HCT116 (cell line): ENCODE data around the gene TYW1B. TPM values are rescaled to one million over a fixed set of nuclear protein-coding genes. Genes with fewer than 3 reads are reported as not detected.
"Not testable (repeated sequence)": the region's sequence is repeated elsewhere in the genome, so short reads cannot be mapped to it uniquely, and the experiment has no call there.

Source experiments
- ATAC-seq: fragments of 200-7000 bp; cut with Tn5 transposase; 2 replicates; pipeline ENCODE4 v1.9.1; 2020; ENCODE audit warnings: mild to moderate bottlenecking, moderate library complexity
- BruUV-seq: library from RNA; stranded (reverse); fragments of 400-500 nt; replicated peaks from 2 replicates; lab custom pipeline; 2021; lab: Mats Ljungman, UMichigan
- CTCF ChIA-PET: fragments of 300-600 bp; sonication (Branson Sonifier 250); formaldehyde crosslinking; loops from one replicate; lab custom pipeline; 2021; ENCODE audit warnings: antibody characterized with exemption; lab: Charles Lee
- POLR2A ChIA-PET: fragments of 300-600, 350-600 bp; sonication (Branson Sonifier 250); formaldehyde crosslinking; loops from one replicate; lab custom pipeline; 2021; ENCODE audit warnings: antibody characterized with exemption; lab: Charles Lee
- RAD21 ChIA-PET, 2 experiments: fragments of 300-600 bp; sonication (Branson Sonifier 250); formaldehyde crosslinking; loops; one replicate each; lab custom pipeline; 2023; ENCODE audit warnings: low total read pairs in 2 of 2; ENCODE audit not compliant: uncharacterized antibody in 2 of 2, unreplicated experiment in 2 of 2, low non-redundant PET in 1 of 2; lab: Charles Lee
- DNase-seq: peaks from one replicate; pipeline ENCODE4 v3.0.0-alpha.2; 2010; ENCODE audit warnings: low read depth, low spot score
- H2AFZ ChIP-seq: fragments of 200-600 bp; shearing (Covaris generic), sonication (generic); 2 replicates; pipeline ENCODE4 v1.6.1; 2017; ENCODE audit warnings: low read depth, mixed run types, mixed read lengths, antibody characterized with exemption, low read length; ENCODE audit not compliant: poor library complexity, severe bottlenecking
- H3K27ac ChIP-seq: 2 replicates; pipeline ENCODE4 v1.5.1; 2012; ENCODE audit warnings: low read depth, low read length
- H3K27me3 ChIP-seq: fragments of 200-600 bp; sonication (generic); 2 replicates; pipeline ENCODE4 v1.6.1; 2016; ENCODE audit warnings: mixed run types, low read length, mixed read lengths; ENCODE audit not compliant: insufficient read depth
- H3K36me3 ChIP-seq, 2 experiments: fragments of 200-500 bp in 1 of 2; fragments of 200-600 bp in 1 of 2; sonication (Bioruptor generic) in 1 of 2; sonication (generic) in 1 of 2; 2 replicates each; pipeline versions ENCODE4 v1.5.1 to v1.6.1; 2014 to 2016; ENCODE audit warnings: low read length in 2 of 2, inconsistent platforms in 1 of 2, mixed read lengths in 1 of 2, mixed run types in 1 of 2; ENCODE audit not compliant: insufficient read depth in 2 of 2, control insufficient read depth in 1 of 2
- H3K4me1 ChIP-seq, 2 experiments: fragments of 200-600 bp in 1 of 2; sonication (generic) in 1 of 2; 2 replicates each; pipeline versions ENCODE4 v1.5.1 to v1.6.1; 2012 to 2017; ENCODE audit warnings: low read length in 2 of 2, inconsistent platforms in 1 of 2, mild to moderate bottlenecking in 1 of 2, mixed read lengths in 1 of 2, mixed run types in 1 of 2, moderate library complexity in 1 of 2; ENCODE audit not compliant: insufficient read depth in 2 of 2, control insufficient read depth in 1 of 2
- H3K4me2 ChIP-seq: fragments of 200-600 bp; sonication (generic); 2 replicates; pipeline ENCODE4 v1.6.1; 2017; ENCODE audit warnings: mixed run types, low read length, mixed read lengths
- H3K4me3 ChIP-seq, 2 experiments: fragments of 200-600 bp in 1 of 2; sonication (generic) in 1 of 2; replicated peaks in 1 of 2; 2 replicates each; pipeline ENCODE4 v1.5.1; 2011 to 2016; ENCODE audit warnings: low read length in 2 of 2, control low read depth in 1 of 2, low read depth in 1 of 2, mild to moderate bottlenecking in 1 of 2, mixed read lengths in 1 of 2, mixed run types in 1 of 2
- H3K79me2 ChIP-seq: fragments of 200-600 bp; sonication (generic); 2 replicates; pipeline ENCODE4 v1.6.1; 2017; ENCODE audit warnings: mild to moderate bottlenecking, mixed run types, low read length, moderate library complexity, mixed read lengths; ENCODE audit not compliant: insufficient read depth
- H3K9ac ChIP-seq: fragments of 200-600 bp; sonication (generic); 2 replicates; pipeline ENCODE4 v1.6.1; 2016; ENCODE audit warnings: low read length, mixed read lengths
- H3K9me2 ChIP-seq: fragments of 200-600 bp; sonication (generic), shearing (Covaris generic); 2 replicates; pipeline ENCODE4 v1.6.1; 2017; ENCODE audit warnings: mixed run types, mild to moderate bottlenecking, moderate library complexity; ENCODE audit not compliant: insufficient read depth
- H3K9me3 ChIP-seq, 2 experiments: fragments of 200-500 bp in 1 of 2; fragments of 200-600 bp in 1 of 2; sonication (Bioruptor generic) in 1 of 2; sonication (generic) in 1 of 2; 2 replicates each; pipeline ENCODE4 v1.6.1; 2014 to 2017; ENCODE audit warnings: low read length in 2 of 2, mixed read lengths in 2 of 2, inconsistent platforms in 1 of 2, low read depth in 1 of 2, mild to moderate bottlenecking in 1 of 2, mixed run types in 1 of 2, moderate library complexity in 1 of 2; ENCODE audit not compliant: control insufficient read depth in 1 of 2, insufficient read depth in 1 of 2
- H4K20me1 ChIP-seq: fragments of 200-600 bp; sonication (generic), shearing (Covaris generic); 2 replicates; pipeline ENCODE4 v1.6.1; 2017; ENCODE audit warnings: mixed run types, mild to moderate bottlenecking, moderate library complexity; ENCODE audit not compliant: insufficient read depth
- CEBPB ChIP-seq: IDR thresholded peaks from 2 replicates; pipeline ENCODE4 v1.6.1; 2012; ENCODE audit warnings: low read depth
- EGR1 ChIP-seq: IDR thresholded peaks from 2 replicates; pipeline ENCODE4 v1.6.1; 2012; ENCODE audit warnings: low read depth
- EZH2phosphoT487 ChIP-seq: fragments of 200-600 bp; IDR thresholded peaks from 2 replicates; pipeline ENCODE4 v1.6.1; 2018; ENCODE audit warnings: antibody characterized with exemption, borderline replicate concordance
- intact Hi-C: fragments of 100-400 bp; cut with micrococcal nuclease; formaldehyde crosslinking; loops from 2 replicates; pipeline ENCODE4 v1.10.0; 2022
- total RNA-seq: library from RNA; stranded (reverse); gene quantifications from one replicate; pipeline ENCODE4 v1.2.1, GENCODE V29; 2021; ENCODE audit not compliant: unreplicated experiment

The TYW1B gene
- total RNA-seq, 1 experiment from 2014 or later: 2.4 TPM

GRCh38 chr7:72717252-72717774 is 110.7 kb downstream of the TYW1B start:
- H3K4me3 ChIP-seq, H3K9ac ChIP-seq, BruUV-seq, H3K79me2 ChIP-seq, H2AFZ ChIP-seq, POLR2A ChIA-PET, H3K9me2 ChIP-seq, RAD21 ChIA-PET, H4K20me1 ChIP-seq, CTCF ChIA-PET, H3K27ac ChIP-seq, DNase-seq, ATAC-seq, H3K4me1 ChIP-seq, H3K36me3 ChIP-seq, H3K27me3 ChIP-seq, H3K9me3 ChIP-seq, intact Hi-C loops, H3K4me2 ChIP-seq: not testable (repeated sequence)

- H3K36me3 ChIP-seq, POLR2A ChIA-PET, H3K27me3 ChIP-seq, H3K4me3 ChIP-seq, H3K9ac ChIP-seq, H3K4me1 ChIP-seq, H3K9me3 ChIP-seq, BruUV-seq, DNase-seq, H3K9me2 ChIP-seq, CTCF ChIA-PET, ATAC-seq, RAD21 ChIA-PET, H3K4me2 ChIP-seq, H3K27ac ChIP-seq, H2AFZ ChIP-seq, intact Hi-C loops, H4K20me1 ChIP-seq, H3K79me2 ChIP-seq: not testable (repeated sequence)
These were observed 116.1 kb downstream of the TYW1B start for GRCh38 chr7:72711927-72712326.

GRCh38 chr7:72710983-72711382 is 117.0 kb downstream of the TYW1B start:
- RAD21 ChIA-PET: interaction anchor here in 1 of 2 experiments (0.6 kb wide), 1 partner anchor 76 kb away, joined by 3 read pairs; no protein-coding TSS in a partner anchor
- Histone ChIP-seq H3K4me3 (no peak overlapping the region), H3K79me2 (no peaks in the 10 kb centered on the region), H3K36me3 (no peaks in the 10 kb centered on the region), H3K9me3 (no peaks in the 10 kb centered on the region), H2AFZ (no peak overlapping the region), H3K4me2 (no peak overlapping the region), H3K9me2 (no peaks in the 10 kb centered on the region), H3K4me1 (no peaks in the 10 kb centered on the region), H3K27me3 (no peaks in the 10 kb centered on the region), H4K20me1 (no peaks in the 10 kb centered on the region), H3K9ac (no peak overlapping the region), H3K27ac (no peak overlapping the region)
- no TSS peak for BruUV-seq
- ATAC-seq (no peak), DNase-seq (no peak)
- CTCF ChIA-PET: no interaction called here
- intact Hi-C loops: no loop called here
- no peak for TF ChIP-seq EGR1
- no peak for TF ChIP-seq CEBPB
- TF ChIP-seq EZH2phosphoT487: no peak
- POLR2A ChIA-PET: no interaction called here
